ENCODE results near the gene KIAA0232.
"Not testable (repeated sequence)": the region's sequence is repeated elsewhere in the genome, so short reads cannot be mapped to it uniquely, and the experiment has no call there.

Gene KIAA0232

DNA sequence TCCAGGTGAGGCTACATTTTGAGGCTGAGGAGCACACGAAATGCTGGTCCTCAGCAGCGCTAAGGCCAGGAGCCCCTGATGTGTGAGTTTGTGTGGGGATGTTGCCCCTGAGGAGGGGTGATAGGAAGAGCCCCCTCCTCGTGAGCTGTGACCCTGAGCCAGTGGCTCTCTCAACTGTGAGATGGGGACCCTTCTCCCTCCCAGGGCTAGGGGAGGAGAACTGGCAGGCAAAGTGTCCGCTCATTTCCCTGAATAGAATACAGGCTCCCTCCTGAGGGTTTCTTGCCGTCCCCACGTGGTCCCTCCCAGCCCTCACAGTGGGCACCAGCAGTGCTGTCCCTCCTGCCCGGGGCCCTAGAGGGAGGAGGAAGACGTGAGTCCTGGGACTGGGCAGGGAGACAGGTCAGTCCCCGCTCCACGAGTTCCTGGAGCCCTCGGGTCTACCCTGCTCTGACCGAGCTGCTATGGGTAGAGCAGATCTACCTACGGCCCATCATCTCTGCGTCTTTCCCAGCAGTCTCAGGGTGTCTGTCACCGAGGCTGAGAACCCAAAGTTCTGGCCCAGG lies 106.1 kb downstream of the KIAA0232 start:
- no peak for DNase-seq

DNA sequence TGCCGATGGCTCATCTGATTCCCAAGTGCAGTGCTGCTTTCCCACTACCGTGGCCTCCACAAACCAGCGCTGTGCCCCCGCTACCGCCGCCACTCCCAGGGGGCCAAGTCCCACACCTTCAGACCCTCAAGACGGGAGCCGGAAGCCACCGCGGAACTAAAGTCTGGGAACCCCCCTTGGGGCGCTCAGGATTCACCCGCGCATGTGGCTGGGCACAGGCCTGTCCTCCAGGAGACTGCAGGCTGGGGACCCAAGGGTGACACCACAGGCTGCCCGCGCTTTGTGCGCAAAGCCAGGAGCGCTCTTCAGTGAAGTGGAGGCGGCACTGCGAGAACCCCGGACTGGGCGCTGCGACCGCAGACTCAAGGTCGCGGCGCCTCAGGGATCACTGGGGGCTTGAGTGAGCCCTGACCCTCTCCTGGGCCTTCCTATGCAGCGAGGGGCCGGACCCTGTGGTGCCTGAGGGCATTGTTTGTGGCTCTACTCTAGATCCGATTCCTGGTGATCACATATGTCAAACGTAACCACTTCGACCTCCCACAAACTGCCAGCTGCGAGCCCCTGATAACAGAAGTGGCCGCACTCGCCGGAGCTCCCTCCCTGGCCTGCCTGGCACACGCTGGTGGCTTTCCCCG lies 106.7 kb downstream of the KIAA0232 start:
- no peak for DNase-seq

GRCh38 chr4:6889736-6890324 lies 107.3 kb downstream of the KIAA0232 start:
- no peak for DNase-seq

DNA sequence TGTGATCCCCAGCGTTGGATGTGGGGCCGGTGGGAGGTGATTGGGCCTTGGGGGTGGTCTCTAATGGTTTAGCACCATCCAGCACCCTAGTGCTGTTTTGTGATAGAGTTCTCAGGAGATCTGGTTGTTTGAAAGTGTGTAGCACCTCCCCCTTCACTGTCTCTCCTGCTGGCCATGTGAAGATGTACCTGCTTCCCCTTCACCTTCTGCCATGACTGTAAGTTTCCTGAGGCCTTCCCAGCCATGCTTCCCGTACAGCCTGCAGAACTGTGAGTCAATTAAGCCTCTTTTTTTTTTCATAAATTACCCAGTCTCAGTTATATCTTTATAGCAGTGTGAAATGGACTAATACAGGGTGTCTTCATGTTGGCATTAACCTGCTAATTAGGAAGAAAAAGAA lies 107.8 kb downstream of the KIAA0232 start:
- DNase-seq, result no peak

DNA sequence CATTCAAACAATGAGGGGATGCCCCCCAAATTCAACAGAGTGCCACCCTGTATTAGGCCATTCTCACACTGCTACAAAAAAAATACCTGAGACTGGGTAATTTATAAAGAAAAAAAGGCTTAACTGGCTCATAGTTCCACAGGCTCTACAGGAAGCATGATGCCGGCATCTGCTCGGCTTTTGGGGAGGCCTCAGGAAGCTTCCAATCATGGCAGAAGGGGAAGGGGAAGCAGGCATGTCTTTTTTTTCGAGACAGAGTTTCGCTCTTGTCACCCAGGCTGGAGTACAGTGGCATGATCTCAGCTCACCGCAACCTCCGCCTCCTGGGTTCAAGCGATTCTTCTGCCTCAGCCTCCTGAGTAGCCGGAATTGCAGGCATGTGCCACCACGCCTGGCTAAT lies 108.4 kb downstream of the KIAA0232 start:
- DNase-seq, result not testable (repeated sequence)

GRCh38 chr4:6891436-6892170 lies 109.1 kb downstream of the KIAA0232 start:
- no peak for DNase-seq

DNA sequence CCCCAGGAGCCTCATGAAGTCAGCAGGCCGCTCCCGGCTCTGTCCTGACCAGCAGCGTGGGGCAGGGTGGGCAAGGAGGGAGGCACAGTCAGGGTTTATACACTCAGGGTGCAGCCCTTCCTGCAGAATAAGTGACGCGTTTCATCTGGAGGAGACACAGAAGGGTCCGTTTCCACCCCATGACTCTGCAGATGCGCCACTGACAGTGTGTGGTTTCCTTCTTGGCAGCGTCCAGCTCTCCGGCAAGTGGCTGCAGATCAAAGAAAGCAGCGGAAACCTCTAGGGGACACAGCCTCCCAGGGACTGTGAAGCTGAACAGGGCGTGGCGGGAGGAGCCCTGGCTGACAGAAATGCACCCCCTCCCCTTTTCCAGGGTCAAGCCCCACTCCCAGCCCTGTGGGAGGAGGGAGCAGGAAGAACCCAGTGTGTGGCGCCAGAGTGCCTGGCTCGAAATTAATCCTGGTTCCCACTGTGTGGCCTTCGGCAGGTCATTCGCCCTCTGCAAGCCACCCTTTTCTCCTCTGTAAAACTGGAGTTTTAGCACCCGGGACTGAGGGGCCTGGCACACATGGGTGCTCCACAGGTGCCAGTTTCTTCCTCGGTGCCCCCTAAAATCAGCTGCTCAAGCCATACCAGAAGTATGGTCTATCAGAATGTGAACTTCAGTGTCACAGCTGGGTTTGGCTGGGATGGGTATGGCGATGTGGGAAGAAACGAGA lies 109.8 kb downstream of the KIAA0232 start:
- DNase-seq, result no peak

DNA sequence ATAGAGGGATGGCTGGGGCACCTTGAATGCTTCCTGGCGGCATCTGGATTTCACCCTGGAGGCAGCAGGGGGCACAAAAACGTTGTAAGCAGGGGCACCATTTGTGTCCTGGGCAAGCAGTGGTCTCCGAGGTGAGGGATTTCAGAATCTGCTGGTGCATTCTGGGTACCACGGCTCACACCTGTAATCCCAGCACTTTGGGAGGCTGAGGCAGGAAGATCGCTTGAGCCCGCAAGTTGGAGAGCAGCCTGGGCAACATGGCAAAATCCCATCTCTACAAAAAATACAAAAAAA lies 110.3 kb downstream of the KIAA0232 start:
- DNase-seq, result no peak

DNA sequence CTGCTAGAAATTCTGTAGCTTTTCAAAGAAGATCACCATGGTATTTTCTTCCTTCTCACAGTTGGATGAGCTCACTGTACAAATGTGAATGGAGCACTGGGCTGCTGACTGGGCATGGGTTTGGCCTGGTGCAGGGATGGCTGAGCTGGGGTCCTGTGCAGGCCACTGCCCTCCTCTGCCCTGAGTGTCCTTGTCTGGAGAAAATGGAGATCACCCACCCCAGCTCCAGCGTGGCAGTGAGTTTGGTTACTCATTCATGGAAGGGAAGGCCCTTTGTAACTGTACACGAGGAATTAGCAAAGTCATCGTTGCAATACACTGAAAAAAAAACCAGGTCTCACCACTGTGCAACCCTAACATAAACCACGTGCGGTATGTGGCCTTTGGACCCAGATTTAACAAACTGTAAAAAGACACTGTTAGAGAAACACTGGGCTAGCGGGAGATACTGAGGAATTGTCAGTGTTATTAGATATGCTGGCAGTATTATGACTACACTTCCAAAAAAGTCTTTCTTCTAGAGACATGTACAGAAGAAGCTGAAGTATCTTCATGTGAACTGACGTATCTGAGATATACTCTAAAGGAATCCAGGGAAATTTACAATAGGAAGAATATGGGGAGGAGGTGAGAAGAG lies 111.0 kb downstream of the KIAA0232 start:
- DNase-seq, result no peak

DNA sequence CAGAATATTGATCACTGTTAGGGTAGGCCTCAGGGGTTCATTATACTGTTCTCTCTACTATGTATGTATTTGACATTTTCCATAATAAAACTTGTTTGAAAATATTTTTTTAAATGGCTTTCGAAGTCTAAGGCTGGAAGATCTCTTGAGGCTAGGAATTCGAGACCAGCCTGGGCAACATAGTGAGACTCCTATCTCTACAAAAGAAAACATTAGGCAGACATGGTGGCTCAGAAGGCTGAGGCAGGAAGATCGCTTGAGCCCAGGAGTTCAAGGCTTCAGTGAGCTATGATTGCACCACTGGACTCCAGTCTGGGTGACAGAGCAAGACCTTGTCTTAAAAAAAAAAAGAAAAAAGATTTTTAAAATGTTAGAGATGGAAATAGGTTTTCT lies 111.6 kb downstream of the KIAA0232 start:
- no peak for DNase-seq

- DNase-seq, result no peak
These were observed 112.3 kb downstream of the KIAA0232 start for GRCh38 chr4:6894528-6895498.

- DNase-seq, result no peak
These were observed 113.5 kb downstream of the KIAA0232 start for GRCh38 chr4:6896035-6896434.

DNA sequence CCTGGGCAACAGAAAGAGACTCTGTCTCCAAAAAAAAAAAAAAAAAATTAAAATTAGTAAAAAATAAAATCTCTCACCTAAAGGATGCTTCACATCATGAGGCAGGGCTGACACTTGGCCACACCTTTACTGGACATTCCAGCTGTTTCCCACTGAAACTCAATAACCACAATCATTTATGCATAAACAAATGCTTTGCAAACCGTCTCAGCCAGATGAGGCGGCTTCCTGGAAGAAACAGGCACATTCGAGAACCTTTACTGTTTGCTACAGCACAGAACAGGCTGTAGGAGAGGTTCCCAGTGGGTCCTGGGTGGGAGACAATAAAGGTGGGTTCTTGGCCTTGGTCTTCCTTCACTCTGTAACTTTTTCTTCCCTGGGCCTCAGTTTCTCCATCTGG lies 116.2 kb downstream of the KIAA0232 start:
- no peak for DNase-seq

- no peak for DNase-seq
These were observed 117.8 kb downstream of the KIAA0232 start for GRCh38 chr4:6900181-6900812.

DNA sequence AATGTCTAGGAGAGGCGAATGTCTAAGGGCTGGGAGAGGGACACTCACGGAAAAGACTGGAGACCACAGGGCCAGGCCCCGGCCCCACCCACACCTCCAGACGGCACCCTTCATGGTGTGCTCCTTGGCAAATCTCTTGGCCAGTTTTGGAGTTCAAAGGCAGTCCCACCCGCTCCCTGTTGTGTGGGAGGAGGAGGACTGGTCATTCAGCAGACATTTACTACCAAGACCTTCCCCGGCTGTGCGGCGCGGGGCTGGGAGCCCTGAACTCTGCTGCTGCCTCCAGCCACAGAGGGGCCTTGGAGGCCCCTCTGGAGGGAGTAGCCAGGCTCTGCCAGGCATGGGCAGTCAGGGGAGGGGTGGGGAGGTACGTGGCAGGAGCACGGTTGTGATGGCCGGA lies 118.4 kb downstream of the KIAA0232 start:
- no peak for DNase-seq

DNA sequence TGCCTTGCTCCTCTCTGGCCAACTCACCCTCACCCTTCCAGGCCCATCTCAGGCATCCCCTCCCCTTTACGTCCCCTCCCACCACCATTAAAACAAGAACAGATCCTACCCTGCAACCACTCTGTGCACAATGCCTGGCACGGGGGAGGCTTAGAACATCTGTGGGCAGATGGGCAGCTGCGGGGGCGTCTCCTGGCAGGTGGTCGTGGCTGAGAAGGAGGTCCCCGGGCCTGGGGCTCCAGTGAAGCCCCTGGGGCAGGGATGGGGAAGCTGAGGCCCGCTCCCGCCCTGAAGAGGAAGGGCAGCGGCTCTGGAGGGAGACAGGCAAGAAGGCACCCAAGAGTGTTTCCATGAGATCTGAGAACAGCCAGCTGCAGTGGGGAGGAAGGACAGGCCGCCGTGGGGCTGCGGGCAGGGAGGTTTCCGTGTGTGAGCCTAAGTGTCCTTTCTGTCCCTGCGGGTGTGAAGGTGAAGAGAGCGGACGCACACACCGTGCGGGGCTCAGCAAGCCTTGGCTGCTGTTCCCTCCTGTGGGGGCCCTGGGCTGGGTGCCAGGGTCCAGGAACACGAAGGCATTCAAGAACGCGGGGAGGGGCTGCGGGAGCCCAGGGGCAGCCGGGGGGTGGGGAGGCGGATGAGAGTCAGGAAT lies 119.3 kb downstream of the KIAA0232 start:
- no peak for DNase-seq

- no peak for DNase-seq
These were observed 120.0 kb downstream of the KIAA0232 start for GRCh38 chr4:6902318-6903042.

DNA sequence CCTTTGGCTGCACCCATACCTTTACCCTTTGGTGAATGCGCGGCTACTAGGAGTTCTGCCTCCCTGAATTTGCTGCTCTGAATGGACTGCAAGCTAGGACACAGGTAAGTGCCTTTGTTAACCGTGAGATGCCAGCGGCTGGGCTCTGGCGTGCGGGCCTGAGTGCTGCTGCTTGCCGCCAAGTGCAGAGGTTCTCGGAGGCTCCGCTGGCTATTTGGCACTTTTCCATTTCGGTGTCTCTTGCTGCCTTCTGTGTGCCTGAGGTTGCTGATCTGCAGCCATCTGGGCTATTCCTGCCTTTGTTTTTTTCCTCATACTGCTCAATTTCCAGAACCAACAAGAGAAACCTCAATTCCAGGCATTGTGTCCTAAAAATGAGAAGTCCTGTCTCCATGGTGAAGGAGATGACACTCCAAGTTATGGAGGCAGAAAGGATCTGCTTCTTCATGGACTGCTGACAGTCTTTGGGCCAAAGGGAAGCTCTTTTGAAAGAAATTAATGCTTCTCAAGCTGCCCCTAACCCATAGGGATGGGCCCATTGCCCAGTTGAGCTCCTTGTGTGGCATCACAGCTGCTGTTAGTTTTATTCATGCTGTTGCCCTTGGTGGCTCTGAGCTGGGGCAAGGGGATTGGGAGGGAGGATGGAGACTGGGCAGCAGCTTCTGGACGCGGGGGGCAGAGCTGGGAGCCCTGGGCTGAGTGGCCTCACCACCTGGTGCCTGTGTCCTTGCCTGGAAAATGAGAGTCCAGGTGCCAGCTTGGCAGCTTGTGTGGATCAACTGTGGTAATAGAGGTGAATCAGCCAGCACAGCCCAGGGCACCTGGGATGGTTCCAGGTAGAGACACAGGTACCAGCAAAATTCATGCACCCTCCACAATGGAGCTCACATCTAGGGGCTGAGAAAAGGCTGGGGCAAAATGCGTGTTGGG lies 123.3 kb downstream of the KIAA0232 start:
- DNase-seq, result no peak

DNA sequence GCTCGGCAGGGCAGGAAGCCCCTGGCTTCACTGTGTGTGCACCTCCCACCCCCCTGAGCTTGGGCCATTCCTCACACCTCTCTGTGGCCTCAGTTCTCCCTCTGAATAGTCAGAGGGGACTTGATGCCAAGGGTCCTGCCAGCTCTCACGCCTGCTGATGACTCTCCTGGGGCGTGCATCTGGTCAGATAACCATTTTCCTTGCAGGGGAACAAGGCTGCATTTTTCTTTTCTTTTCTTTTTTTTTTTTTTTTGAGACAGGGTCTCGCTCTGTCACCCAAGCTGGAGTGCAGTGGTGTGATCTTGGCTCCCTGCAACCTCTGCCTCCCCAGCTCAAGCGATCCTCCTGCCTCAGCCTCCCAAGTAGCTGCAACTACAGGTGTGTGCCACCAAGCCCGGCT lies 124.0 kb downstream of the KIAA0232 start:
- not testable (repeated sequence) for DNase-seq

Data from NCI-H1048 (cell line).